ENCODE results near the gene ALDH3B2. TPM values are rescaled to one million over a fixed set of nuclear protein-coding genes. Genes with fewer than 3 reads are reported as not detected.
A peak's percentile ranks its signal among the peaks of the same experiment; 100 is the strongest.
"Not testable (repeated sequence)": the region's sequence is repeated elsewhere in the genome, so short reads cannot be mapped to it uniquely, and the experiment has no call there.

Gene ALDH3B2
- total RNA-seq, 1 donor from 2014 or later: not detected

DNA sequence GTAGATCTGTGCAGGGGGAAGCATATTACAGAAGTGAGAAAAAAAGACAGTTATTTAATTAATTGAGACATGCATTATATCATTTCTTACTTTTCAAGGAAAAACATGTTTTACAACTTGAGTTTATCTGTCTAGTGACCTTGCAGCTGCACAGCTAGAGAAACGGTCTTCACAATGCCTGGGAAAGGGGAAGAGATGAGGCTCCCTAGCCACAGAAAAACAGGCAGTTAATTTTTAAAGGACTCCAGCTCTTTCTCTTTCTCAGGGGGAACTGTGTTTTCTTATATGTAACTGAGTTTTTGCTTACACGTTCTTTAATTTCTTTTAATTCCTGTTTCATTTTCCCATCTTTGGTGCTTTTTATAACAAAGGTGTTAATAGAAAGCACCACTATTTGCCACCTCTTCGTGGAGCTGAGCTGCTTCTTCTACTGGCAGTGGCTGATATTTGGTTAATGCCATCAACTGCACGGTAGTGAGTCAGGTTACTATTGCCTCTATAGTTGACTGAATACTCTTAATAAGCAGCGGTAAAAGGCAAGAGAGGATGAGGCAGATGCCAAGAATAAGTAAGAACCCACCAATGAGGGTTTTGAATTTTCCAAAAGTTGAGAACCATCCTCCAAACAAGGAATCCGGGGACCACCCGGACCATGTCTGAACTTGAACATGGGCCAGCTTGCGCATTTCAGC lies 11.4 kb upstream of the ALDH3B2 start:
- not testable (repeated sequence) for DNase-seq (ENCODE audit: low spot score)

DNA sequence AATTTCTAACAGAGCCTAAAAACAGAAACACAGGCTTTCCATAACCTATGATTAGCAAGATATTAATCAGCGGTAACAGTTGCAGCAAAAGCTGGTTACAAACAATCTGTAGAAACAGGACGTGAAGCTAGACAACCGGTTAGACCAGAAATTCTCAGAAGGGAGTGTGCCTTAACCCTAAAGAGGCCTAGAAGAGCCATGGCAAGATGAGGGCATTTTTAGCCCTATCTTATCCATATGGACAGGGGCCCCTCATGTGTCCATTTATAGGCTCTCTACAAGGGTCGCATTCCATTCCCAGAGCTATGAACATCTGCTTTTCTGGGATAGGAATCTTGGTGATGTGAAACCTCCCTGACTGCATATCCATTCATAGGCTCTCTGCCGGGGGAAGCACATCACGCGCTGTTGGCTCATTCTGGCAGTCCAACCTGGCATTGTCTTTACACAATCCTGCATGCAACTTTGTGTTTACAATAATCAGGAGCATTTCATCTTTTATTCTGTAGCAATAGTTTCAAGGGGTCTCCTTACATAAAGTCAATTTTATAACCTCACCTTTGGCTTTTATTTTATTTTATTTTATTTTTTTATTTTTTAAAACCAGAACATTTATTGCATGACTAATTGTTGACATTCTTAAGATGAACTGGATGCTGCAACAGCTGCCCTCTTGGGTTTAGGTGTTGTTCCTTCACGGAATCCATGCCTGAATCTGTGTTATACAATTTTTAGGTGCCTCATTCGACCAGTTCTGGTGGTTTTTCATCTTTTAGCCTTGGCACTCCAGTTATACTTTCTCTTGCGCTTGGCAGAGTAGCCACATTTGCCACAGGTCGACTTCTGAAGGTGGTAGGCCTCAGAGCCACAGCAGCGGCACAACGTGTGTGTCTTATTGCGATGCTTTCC lies 8.0 kb upstream of the ALDH3B2 start:
- ATAC-seq; DNase-seq (ENCODE audit: low spot score): not testable (repeated sequence)

More for the DNA sequence above, 11.4 kb upstream of the ALDH3B2 start:
- ATAC-seq: not testable (repeated sequence)

DNA sequence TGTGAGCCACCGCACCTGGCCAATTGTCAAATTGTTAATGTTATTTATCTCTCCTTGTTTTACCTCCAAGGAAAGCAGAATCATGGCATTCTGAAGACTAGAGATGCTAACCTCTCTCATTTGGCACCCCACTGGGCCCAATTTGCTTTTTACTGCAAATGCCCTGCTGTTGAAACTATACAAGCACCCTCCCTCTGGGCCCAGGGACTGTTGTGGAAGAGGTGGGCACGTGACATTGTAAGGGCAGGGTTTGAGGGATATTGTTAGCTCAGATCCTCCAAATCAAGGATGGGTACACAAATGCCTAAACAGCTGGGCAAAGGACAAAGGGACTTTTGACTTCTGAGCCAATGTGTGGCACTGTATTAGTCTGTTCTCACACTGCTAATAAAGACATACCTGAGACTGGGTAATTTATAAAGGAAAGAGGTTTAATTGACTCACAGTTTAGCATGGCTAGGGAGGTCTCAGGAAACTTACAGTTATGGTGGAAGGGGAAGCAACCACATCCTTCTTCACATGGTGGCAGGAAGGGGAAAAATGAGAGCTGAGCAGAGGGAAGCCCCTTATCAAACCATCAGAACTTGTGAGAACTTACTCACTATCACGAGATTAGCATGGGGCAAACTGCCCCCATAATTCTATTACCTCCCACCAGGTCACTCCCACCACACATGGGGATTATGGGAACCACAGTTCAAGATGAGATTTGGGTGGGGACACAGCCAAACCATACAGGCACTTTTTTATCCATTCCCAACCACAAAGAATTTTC lies 6.5 kb upstream of the ALDH3B2 start:
- ATAC-seq (no peak), DNase-seq (ENCODE audit: low spot score) (no peak)

DNA sequence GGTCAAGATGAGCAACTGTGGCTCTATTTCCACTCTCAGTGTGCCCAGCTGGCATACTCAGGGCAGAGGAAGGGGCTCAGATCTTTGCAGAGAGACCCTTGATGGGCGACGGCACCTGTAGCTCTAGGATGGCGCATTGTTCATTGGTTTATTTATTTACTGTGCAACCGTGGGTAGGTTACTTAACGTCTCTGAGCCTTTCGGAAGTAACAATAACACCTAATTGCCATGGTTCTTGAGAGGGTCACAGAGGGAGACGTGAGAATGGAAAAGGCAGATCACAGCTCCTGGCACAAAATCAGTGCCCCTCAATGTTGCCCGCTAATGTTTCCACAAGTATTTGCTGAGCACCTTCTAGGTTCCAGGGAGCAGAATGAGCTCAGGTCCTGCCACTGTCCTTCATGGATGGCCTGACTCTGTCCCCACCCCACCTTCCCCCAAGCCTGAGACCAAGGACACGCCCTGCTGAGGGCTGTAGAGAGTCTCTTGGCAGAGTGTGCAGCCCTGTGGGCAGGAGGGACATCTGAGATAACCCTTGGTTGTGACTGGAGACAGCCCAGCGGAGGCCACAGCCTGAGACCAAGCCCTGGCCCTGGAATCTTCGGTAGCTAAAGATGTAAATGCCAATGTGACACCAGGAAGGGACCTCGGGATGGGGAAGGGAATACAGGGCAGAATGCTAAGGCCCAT lies 780 bp upstream of the ALDH3B2 start:
- no peak for ATAC-seq
- DNase-seq (ENCODE audit: low spot score): no peak

DNA sequence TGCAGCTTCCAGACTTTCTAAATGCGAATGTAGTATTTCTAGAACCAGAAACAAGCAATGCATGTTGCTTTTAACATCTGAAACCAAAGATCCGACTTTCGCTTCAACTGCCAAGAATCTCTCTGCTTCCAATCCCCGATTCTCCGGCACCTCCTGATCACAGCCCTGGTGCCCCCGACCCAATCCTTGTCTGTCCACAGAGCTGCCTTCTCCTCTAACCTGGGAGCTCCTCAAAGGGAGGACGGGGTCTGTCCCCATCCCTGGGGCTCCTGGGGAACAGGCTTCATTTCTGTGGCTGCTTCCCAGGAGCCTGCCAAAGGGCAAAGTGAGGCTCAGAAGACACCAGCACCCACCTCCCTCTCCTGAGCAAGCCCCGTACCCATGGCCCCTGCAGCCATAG lies 521 bp downstream of the ALDH3B2 start:
- no peak for ATAC-seq
- DNase-seq (ENCODE audit: low spot score): no peak

DNA sequence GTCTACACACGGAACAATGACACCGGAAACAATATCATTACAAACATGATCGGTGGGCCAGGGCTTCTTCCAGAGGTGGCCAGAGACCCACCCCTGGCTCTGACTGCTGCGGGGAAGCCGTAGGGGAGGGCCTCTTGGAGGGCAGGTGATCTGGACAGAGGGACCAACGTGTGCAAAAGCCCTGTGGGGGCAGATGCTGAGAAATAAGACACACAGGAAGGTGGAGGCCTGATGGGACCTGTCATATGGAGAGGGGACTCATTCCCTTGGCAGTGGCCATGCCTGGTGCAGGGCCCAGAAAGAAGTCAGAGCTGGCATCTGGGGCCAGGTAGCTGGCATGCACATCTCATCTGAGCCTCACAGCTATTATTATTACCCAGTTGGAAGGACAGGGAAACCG lies 1.1 kb downstream of the ALDH3B2 start:
- no peak for DNase-seq (ENCODE audit: low spot score)
- no peak for ATAC-seq

DNA sequence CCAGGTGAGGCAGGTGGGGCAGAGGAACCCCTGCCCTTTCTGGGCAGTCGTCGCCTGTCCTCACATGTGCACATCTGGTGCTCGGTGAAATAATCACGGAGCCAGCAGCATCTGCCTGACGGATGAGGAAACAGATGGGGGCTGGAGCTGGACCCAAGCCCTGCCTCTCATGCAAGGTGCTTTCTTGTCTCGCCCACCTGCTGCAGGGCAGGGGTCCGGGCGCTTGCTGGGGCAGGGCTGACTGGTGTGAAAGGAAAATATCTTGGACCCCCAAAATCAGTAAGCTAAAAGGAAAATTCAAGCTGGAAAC lies 3.3 kb downstream of the ALDH3B2 start:
- ATAC-seq (no peak), DNase-seq (ENCODE audit: low spot score) (no peak)

DNA sequence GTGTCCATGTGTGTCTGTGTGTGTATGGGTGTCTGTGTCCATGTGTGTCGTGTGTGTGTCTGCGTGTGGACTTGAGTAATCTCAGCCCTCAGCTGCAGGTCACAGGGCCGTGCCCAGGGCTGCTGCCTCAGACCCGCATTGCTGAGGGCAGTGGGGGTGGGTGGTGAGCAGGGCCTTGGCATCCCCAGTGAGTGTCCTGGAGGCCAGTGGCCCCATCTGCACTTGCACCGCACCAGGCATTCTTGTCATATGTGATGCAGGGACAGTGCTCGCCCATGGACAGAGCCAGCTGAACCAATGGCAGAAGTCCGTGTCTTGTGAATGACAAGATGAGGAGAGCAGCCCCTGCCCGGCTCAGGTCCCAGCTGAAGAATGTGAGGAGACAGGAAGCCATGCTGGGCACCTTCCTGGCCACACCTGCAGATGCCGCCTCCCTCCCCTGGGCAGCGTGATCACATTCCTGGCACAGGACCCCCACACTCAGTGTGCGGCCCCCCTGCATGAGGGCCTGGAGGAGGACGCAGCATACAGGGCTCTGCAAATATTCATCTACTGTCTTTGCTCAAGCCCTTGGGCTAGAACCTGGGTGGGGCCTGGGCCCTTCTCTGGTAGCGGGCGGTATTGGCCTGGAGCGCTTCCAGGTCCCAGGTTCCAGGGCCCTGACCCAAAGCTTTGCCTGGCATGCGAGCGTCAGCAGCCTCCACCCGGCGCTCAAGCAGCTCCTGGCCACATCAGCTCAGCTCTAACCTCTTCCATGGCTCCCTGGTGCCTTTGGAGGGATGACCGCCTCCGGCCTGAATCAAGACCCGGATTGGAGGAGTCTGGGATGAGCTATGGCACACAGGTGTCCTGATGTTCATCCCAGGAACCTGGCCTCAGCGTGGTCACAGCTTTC lies 3.9 kb downstream of the ALDH3B2 start:
- no peak for DNase-seq (ENCODE audit: low spot score)
- no peak for ATAC-seq

DNA sequence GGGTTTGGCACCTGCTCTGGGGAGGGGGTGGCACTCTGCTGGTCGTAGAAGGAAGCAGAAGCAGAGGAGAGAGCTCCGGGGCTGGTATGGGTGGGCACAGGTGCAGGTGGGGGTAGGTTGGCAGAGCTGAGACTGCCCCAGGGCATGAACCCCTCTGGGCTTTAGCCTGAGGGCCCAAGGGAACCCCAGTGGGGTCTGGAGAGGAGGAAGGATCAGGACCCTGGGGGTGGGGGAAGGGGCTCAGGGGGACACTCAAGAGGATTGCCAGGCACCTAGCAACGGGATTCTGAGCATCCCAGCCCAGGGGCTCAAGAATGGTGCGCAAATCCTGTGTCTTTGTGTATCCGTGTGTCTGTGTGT lies 6.3 kb downstream of the ALDH3B2 start:
- no peak for ATAC-seq
- peak; percentile 30 for DNase-seq (ENCODE audit: low spot score)

DNA sequence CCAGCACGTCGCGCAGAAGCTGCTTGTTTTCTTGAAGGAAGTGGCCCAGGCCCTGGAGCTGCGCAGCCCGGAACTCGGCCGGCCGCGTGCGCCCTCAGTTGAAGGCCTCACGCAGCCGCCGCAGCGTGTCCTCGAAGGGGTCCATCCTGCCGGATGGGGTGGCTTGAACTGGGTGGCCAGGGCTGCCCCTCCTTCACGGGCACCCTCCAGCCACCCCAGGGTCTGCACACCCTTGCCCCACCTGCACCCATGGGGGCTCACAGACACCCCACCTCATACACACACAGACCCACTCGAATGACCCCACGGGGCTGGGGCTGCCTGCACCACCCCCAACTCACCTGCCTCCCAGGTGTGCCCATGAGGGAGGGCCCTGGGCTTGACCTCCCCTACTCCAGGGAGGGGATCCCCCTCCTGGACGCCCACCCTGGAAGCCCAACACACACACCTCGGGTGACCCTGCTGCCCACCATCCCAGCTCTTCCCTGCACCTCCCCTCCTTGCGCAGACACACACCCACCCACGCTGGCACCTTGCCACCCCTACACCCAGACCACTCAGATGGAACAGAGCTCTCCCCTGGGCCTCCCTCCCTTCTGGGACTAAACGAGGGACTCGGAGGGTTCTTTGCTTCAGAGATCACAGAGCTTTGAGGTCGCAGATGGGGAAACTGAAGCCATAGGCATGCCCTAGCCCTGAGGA lies 6.8 kb downstream of the ALDH3B2 start:
- DNase-seq (ENCODE audit: low spot score) (no peak), ATAC-seq (no peak)

DNA sequence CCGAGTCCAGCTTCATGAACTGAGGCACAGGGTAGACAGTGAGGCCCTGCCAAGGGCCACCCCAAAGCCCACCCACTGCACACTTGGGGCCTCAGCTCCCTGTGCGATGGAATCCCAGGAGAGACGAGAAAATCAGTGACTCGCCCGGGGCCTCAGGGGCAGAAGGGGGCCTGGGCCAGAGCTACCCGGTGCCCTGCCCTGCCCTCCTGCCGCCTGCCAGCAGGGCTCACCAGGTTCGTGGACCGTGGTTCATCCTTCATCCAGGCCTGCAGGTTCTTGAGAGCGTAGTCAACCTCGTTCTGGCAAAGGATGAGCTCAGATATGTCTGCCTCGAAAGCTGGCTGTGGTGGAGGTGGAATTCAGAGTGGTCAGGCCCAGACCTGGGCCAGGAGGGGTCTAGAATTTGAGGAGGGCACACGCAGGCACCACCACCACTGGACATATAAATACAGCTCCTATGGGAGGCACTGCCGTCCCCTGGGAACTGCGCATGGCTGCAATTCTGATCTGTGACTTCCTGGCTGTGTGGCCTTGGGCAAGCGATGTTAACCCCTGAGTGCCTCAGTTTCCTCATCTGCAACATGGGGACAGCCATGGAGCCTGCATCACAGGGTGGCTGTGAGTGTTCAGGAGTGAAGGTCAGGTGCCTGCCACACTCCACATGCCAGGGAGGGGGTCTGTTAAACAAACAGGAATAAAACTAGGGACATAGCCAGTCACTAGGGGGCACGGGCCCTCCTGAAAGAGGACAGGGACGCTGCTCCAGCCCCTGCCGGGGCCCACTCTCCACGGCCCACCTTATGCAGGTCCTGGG lies 7.5 kb downstream of the ALDH3B2 start:
- no peak for ATAC-seq

DNA sequence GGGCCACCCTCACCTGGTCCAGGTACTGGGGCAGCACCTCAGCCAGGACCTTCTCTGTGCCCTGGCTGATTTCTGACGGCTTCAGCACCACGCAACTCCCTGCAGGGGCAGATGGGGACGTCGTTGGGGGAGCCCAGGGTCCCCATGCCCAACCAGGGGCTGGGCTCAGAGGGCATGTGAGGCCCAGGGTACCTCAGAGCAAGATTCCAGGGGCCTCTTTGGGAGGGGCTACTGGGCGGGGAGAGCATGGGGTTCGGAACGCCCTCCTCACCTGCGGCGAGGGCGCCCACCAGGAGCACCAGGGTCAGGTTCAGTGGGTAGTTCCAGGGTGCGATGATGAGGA lies 8.1 kb downstream of the ALDH3B2 start:
- ATAC-seq (no peak), DNase-seq (ENCODE audit: low spot score) (no peak)

More for the DNA sequence above, 7.5 kb downstream of the ALDH3B2 start:
- no peak for DNase-seq (ENCODE audit: low spot score)

DNA sequence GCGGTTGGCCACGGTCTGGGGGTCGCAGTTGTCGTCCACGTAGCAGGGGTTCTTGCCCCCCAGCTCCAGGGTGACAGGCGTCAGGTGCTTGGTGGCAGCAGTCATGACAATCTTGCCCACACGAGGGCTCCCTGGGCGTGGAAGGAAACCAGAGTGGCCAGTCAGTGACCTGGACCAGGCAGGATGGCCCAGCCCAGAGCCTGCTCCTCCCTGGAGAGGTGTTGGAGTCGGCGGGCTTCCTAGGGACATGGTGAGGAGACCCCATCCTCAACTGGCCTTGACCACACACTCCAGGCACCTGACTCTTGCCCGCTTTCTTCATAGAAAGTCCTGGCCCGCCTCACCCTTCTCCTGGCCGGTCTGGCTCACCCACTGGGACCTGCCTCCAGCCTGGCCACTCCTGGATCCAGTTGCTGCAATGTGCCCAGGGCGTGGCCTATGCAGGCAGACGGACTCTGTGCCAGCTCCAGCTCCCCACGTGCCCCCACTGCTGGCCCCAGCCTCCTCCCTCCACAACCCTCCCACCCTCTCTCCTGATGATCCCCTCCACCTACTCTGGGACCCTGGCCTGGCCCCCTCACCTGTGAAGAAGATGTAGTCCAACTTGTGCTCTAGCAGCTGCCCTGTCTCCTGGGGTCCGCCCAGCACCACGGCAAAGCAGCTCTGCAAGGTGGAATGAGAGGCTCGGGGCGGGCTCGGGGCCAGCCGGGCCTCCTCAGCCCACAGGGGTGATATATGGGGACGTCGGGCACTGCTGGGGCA lies 8.7 kb downstream of the ALDH3B2 start:
- ATAC-seq (peak; percentile 86), DNase-seq (ENCODE audit: low spot score) (peak; percentile 52)

DNA sequence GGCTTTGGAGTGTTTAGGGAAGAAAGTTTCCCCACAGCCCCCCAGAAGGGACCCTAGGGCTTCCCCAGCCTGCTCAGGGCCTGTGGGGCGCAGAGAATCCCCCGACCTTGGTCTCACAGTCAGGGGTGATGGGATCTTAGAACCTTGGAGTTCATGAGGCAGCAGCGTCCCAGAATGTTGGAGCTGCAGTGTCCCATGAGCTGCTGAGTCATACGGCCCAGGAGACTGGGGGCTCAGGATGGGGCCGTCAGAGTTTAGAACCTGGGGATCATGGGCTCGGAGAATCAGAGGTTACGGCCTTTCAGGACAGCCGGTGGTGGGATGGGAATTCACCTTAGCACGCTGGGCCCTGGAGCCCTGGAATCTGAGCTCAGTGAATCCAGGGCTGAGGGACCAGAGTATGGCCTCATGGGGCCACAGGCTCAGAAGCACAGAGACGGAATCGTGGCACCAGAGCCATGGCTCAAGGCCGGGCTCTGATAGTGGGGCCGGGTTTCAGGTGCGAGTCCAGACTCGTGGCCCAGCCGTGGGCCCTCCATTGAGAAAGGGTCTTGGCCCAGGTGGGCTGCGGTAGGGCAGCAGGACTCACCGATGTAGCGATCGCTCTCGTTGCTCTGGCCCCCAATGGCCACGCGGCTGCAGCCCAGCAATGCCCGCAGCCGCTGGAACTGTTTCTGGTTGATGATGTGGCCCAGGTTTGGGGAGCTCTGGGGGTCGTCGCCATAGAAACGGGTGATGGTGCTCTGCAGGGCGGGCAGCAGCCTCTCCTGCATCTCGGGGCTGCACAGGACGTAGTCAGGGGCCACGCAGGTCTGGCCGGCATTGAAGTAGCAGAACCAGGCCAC lies 9.5 kb downstream of the ALDH3B2 start:
- DNase-seq (ENCODE audit: low spot score) (no peak), ATAC-seq (no peak)

DNA sequence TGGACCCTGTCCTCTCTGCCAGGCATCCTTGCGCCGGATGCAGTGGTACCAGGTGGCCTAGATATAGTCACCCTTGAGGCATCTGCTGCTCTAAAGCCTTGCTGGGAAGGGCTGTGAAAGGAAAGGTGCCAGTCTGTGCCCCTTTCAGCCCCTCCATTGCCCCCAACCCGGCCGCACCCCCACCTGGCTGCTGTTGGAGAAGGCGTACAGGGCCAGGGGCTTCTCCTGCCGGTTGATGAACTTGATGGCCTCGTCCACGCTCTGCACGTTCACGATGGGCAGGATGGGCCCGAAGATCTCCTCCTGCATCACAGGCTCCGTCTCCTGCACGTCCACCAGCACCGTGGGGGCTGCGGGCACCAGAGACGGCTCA lies 10.2 kb downstream of the ALDH3B2 start:
- DNase-seq (ENCODE audit: low spot score) (no peak), ATAC-seq (no peak)

DNA sequence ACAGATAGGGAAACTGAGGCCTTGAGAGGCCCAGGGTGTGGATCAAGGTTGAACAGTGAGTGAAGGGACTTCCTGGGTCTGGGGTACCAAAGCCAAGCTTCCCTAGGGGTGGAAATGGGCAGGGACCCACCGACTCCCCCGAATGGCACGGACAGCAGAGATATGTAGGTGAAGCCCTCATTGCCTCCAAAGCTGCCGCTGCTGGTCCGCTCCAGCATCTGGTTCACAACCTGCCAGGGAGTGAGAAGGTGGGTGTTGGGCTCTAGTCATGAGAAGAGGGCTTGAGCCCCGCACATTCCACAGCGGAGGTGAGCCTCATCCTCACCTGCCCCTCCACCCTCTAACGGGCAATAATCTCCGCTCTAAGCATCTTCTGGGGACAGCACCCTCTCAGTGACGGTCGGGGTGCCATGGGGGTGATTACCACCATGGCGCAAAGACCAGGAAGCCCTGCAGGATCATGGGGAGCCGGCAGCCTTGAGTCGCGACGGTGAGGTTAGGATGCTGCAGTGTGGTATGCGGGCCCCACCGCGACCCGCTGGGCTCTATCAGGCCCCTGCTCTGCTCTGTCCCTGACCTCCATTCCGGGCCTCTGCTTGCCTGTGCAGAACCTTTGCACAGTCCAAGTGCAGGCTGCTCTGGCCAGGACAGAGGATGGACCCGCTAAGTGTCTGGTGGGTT lies 10.8 kb downstream of the ALDH3B2 start:
- DNase-seq (ENCODE audit: low spot score) (no peak), ATAC-seq (no peak)
